ENCODE results near the gene AQP10.
"Not testable (repeated sequence)": the region's sequence is repeated elsewhere in the genome, so short reads cannot be mapped to it uniquely, and the experiment has no call there.

Gene AQP10

DNA sequence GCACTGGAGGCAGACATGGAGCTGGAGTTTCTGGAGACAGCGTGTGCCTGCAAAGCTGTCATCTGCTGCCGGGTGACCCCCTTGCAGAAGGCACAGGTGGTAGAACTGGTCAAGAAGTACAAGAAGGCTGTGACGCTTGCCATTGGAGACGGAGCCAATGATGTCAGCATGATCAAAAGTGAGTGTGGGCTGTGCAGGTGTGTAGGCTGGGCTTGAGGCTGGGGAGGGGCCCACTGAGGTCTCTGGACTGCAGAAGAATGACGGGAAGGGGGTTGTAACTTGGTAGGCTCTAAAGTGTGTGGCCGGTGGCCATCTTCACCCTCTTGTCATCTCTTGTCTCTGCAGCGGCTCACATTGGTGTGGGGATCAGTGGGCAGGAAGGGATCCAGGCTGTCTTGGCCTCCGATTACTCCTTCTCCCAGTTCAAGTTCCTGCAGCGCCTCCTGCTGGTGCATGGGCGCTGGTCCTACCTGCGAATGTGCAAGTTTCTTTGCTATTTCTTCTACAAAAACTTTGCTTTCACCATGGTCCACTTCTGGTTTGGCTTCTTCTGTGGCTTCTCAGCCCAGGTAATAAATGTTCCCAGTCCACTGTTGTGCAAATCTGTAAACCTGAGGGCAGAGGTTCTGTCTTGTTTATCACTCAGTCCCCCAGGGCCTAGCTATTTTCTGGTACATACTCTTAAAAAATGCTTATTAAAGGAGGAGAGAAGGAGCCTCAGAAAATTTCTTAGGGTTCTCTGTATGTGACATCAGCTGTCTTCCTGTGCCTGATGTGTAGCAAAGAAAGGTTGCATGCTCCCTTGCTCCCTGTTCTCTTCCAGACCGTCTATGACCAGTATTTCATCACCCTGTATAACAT is 24.3 kb downstream of the AQP10 start:
- DNase-seq (ENCODE audit: low read depth), result peak; percentile 65

DNA sequence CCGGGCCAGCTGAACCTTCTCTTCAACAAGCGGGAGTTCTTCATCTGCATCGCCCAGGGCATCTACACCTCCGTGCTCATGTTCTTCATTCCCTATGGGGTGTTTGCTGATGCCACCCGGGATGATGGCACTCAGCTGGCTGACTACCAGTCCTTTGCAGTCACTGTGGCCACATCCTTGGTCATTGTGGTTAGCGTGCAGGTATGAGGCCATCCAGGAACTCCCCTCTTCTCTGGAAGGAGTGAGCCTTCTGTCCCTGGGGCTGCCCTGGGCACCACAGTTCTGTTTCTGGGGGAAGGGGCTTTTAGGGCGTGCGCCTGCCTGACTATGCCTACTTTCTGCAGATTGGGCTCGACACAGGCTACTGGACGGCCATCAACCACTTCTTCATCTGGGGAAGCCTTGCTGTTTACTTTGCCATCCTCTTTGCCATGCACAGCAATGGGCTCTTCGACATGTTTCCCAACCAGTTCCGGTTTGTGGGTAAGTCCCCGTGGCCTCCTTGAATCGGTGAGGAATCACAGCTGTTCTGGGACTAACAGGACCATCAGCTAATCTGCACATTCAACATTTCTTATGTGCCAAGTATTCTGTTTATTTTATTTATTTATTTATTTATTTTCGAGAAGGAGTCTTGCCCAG is 25.5 kb downstream of the AQP10 start:
- DNase-seq (ENCODE audit: low read depth), result no peak

DNA sequence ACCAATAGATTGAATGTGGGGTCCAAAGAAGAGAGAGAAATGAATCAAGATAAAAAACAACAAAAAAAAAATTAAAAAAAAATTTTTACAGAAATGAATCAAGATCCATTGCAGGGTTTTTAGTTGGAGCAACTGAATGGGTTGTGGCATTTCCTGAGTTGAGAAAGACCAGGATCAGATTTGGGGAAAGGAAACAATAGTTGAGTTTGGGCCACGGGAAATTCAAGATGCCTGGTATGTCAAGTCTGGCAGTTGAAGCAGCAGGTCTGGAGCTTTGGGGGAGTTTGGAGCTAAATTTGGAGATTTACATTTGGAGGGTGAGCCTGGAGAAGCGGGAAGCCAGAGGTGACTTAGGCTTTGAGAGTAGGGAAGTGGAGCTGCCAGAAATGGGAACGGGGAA is 27.1 kb downstream of the AQP10 start:
- DNase-seq (ENCODE audit: low read depth), result no peak

DNA sequence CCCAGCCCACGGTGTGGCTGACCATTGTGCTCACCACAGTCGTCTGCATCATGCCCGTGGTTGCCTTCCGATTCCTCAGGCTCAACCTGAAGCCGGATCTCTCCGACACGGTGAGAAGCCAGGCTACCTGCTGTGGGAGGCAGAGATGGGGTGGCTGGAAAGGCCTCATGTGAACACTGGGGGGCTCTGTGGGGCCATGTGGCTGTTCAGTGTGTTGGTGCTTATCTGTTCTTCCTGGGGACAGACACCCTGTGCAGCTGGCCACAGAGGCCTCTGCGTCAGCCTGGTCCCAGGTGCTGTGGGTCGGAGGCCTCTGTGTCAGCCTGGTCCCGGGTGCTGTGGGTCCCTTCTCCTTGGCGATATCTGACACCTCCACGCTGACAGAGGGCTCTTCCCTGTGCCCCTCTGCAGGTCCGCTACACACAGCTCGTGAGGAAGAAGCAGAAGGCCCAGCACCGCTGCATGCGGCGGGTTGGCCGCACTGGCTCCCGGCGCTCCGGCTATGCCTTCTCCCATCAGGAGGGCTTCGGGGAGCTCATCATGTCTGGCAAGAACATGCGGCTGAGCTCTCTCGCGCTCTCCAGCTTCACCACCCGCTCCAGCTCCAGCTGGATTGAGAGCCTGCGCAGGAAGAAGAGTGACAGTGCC is 27.7 kb downstream of the AQP10 start:
- DNase-seq (ENCODE audit: low read depth), result no peak

DNA sequence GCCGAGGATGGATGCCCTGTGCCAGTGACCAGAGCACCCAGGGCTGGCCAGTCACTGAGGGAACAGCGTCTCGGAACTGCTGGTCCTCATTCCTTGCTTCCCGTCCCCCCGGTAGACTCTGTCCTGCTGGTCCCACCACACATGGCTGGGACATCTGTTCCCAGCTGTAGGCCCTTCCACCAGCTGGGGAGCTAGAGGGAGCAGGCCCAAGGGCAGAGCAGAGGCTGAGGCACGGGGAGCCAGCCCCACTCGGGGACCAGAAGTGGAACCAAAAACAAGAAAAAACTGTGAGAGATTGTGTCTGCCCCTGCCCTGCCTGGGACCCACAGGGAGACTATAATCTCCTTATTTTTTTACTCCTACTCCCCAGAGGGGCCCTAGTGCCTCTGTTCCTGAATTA is 28.2 kb downstream of the AQP10 start:
- no peak for DNase-seq (ENCODE audit: low read depth)

DNA sequence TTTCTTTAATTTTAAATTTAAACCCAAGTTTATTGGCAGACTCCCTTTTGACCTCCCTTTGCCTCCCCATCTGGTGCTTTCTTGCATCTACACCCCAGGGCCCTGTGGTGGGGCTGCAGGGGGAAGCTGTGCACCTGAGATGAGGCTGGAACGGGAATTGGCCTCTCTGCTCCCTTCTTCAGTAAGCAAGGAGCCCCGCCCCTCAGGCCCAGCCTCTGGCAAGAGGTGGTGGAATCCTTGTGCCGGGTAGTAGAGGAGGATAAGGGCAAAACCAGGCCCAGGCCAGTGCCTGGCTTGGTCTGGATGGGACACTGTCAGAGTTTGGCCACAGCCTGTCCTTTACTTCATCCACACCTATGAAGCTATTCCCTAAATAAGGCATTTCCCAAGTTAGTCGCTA is 29.5 kb downstream of the AQP10 start:
- DNase-seq (ENCODE audit: low read depth), result no peak

DNA sequence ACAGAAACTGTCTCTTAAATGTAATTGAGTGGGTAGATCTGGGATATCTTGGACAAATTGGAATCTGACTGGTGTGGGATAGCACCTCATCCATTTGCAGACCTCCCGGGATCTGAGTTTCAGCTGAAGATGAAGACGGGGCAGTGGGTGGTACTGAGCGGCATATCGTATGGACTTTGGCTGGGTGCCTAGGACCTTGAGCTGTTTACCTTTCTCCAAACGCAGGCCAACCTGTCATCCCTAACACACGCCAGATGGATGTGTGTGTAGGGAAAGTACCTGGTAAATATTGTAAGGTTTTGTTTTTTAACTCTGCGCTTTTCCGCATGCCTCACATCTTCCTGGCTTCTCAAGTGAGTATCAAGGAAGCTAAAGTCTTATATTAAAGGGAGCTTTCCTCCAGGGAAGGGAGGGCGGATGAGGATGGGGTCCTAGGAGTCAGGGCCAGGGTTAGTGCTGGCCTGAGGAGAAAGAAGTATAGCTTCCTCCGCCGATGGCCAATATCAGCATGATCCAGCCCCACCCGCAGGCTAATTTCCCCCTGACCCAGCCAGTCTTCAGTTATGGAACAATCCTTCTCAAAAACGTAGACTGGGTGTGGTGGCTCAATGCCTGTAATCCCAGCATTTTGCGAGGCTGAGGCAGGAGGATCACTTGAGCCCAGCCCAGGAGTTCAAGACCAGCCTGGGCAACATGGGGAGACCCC is 30.6 kb downstream of the AQP10 start:
- no peak for DNase-seq (ENCODE audit: low read depth)

DNA sequence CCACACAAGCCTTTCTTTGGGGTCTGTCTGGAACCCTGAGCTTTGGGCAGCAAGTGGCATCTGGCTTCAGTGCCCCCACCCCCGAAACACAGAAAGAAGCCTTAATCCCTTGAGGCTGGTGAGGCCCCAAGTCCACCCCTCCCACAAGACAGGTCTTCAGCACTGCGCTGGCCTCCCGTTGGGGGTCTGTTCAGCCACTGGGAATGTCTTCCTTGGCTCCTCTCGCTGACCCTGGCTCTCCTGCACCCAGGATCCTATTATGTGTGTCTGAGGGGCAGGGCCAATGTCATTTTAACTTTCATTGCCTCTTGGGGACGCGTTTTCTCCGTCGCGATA is 31.3 kb downstream of the AQP10 start:
- DNase-seq (ENCODE audit: low read depth), result no peak

DNA sequence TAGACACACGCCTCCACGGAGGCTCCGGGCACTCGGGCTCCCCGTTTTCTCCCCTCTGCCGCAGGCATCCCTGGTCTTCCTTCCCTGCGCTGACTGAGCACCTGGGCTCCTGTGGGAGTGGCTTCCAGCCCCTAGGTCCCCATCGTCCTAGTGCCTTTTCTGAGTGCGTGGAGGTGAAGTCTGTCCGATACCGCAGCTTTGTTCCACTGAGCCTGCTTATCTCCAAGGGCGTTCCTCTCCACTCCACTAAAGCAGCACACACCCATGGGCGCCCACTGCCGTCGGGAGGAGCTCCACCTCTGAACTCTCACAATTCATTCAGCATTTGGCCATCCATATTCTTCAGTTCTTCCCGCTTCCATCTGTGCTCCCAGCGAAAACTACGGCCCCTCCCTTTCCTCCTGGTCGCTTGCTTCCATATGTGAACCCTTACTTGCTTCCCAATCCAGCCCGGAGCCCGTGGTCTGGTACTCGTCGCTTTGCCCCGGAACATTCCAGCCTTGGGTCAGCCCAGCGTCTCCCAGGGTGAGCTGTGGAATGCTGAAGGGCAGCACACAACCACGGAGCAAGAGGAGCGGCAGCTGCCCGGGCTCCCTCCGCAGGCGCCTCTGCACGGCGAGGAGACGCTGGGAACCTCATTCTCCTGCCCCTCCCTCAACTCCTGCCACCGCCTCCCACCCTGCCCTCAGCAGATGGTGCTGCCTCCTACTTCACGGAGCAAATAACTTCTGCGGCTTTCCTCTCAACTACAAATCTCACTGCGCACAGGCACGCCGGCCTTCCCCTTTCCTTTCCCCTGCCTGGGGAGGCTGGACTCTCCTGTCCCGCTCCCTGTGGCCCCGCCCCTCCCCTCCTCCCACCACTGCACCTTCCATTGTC is 31.9 kb downstream of the AQP10 start:
- no peak for DNase-seq (ENCODE audit: low read depth)

DNA sequence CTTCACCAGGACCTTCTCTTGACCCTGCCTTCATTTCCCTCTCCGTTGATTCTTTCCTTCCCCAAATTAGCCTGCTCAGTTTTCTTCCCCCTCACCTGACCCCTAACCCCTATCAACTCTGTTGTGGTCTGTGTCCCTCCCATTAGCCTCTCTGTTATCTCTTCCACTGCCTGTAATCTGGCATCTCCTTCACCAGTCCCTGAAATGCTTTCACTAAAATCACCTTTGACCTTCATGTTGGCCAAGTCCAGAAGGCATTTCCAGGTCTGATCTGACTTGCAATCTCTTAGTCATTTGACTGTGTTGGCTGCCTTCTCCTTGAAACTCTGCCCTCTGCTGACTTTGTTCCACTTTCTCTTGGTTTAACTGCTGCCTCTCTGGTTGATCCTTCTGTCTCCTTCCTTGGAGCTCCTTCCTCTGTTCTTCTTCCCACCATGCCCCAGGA is 32.6 kb downstream of the AQP10 start:
- DNase-seq (ENCODE audit: low read depth), result no peak

DNA sequence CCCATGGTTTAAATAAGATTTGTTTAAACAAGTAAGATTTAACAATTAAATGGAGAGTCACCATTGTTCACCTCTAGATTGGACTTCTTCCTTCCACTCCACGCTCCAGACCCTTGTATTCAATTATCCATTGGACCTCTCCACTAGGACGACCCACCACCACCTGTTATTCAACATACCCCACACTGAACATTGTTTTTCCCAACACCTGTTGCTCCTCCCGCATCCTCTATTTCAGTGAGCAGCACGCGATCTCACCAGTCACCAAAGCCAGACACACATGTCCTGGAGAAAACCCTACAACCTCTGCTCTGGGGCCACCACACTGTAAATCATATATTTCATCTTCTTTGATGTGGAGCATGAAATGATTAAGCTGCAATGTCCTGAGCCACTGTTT is 33.1 kb downstream of the AQP10 start:
- no peak for DNase-seq (ENCODE audit: low read depth)

DNA sequence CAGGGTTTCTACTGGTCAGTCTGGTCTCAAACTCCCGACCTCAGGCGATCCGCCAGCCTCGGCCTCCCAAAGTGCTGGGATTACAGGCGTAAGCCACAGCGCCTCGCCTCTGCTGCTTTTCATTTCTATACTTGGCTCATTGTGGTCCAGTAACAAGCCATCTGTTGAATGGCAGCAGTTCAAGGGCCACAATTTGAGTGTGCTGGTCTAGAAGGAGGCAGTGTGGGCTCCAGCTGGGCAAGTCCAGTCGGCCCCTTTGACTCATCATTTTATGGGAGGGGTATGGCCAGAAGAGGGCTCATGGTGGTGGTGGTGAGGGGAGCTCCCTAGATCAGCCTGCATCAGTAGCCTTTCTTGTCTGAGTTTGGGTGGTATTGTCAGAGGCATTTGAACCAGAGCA is 37.6 kb downstream of the AQP10 start:
- no peak for DNase-seq (ENCODE audit: low read depth)

DNA sequence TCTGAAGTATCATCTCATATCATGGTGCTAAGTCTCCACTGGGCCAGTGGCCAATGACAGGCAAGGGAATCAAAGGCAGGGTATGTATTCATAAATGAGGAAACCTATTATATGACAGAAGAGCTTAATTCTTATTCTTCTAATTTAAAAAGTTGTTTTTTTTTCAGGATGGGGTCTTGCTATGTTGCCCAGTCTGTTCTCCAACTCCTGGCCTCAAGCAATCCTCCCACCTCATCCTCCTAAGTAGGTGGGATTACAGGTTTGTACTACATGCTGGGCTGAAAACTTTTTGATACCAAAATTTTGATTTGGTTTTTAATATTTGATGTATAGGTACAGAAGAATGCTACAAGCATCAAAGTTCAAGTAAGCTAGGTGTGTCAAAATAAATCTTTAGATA is 39.4 kb downstream of the AQP10 start:
- DNase-seq (ENCODE audit: low read depth), result no peak

DNA sequence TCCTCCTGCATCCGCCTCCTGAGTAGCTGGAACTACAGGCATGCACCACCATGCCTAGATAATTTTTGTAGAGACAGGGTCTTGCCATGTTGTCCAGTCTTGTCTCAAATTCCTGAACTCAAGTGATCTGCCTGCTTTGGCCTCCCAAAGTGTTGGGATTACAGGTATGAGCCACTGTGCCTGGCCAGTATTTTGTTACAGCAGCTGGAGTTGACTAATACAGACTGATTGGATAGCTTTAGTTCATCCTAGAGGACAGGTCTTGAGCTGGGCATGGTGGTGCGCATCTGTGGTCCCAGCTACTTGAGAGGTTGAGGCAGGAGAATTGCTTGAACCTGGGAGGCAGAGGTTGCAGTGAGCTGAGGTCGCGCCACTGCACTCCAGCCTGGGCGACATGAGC is 40.0 kb downstream of the AQP10 start:
- DNase-seq (ENCODE audit: low read depth), result not testable (repeated sequence)

DNA sequence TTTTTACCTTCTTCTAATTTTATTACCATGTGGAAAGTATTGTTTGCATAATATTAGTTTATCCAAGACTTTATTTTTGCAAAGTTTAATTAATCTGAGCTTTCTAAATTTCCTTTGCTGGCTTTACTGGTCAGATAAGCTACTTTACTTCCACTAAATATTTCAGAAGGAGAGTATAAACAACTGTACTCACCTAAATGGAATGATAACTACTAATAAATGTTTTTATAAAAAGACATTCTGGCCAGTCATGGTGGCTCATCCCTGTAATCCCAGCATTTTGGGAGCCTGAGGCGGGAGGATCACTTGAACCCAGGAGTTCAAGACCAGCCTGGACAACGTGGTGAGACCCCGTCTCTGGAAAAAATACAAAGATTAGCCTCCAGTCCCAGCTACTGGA is 40.5 kb downstream of the AQP10 start:
- no peak for DNase-seq (ENCODE audit: low read depth)

DNA sequence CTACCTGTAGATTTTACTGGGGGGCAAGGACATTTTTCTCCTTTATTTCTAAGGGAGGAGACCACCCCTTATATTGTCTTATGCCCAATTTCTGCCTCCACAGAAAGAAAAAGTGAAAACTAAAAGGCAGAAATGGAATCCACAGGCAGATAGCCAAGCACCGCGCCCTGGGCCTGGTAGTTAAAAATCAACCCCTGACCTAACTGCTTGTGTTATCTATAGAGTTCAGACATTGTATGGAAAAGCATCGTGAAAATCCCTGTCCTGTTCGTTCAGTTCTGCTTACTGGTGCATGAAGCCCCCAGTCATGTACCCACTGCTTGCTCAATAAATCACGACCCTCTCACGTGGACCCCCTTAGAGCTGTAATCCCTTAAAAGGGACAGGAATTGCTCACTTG is 50.5 kb downstream of the AQP10 start:
- DNase-seq (ENCODE audit: low read depth), result no peak

DNA sequence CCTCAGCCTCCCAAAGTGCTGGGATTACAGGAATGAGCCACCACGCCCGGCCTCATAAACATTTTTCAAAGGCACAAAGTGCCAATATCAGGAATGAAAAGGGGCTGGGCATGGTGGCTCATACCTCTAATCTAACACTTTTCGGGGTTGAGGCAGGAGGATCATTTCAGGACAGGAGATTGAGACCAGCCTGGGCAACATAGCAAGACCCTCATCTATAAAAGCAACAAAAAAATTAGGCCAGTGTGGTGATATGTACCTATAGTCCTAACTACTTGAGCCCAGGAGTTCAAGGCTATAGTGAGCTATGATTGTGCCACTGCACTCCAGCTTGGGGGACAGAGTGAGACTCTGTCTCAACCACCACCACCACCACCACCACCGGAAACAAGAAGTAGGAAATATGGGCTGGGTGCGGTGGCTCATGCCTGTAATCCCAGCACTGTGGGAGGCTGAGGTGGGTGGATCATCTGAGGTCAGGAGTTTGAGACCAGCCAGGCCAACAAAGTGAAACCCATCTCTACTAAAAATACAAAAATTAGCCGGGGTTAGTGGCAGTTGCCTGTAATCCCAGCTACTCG is 53.0 kb downstream of the AQP10 start:
- DNase-seq (ENCODE audit: low read depth), result not testable (repeated sequence)
